Activated CD8-positive, alpha-beta T cell treated with anti-CD3 and anti-CD28 coated beads, Interleukin-2, amount 10 ng/mL, durations not matched to agents 7 days and 5 days (primary cell): ENCODE measurements around the gene TNFRSF11A. TPM values are rescaled to one million over a fixed set of nuclear protein-coding genes. Genes with fewer than 3 reads are reported as not detected.

Experiments
- ATAC-seq: fragments of 150-1000 bp; cut with Tn5 transposase; one replicate; pipeline ENCODE4 v1.10.0; 2021; ENCODE audit warnings: moderate library complexity
- CTCF ChIA-PET: fragments of 350-600 bp; sonication (Branson Sonifier 250); formaldehyde crosslinking; loops from one replicate; lab custom pipeline; 2021; ENCODE audit warnings: antibody characterized with exemption; lab: Charles Lee
- POLR2A ChIA-PET: fragments of 350-600 bp; sonication (Branson Sonifier 250); formaldehyde crosslinking; loops from one replicate; lab custom pipeline; 2021; ENCODE audit warnings: antibody characterized with exemption; lab: Charles Lee
- DNase-seq: peaks from one replicate; pipeline ENCODE4 v3.0.0-alpha.2; 2020
- H3K27ac Mint-ChIP-seq: one replicate; pipeline ENCODE4 v1.8.0; 2021; ENCODE audit warnings: mild to moderate bottlenecking, mixed read lengths
- H3K27me3 Mint-ChIP-seq: one replicate; pipeline ENCODE4 v1.8.0; 2021; ENCODE audit warnings: low read depth, mixed read lengths
- H3K36me3 Mint-ChIP-seq: one replicate; pipeline ENCODE4 v1.8.0; 2021; ENCODE audit warnings: low read depth, mixed read lengths
- H3K4me1 Mint-ChIP-seq: one replicate; pipeline ENCODE4 v1.8.0; 2021; ENCODE audit warnings: low read depth, mixed read lengths
- H3K4me3 Mint-ChIP-seq: one replicate; pipeline ENCODE4 v1.8.0; 2021; ENCODE audit warnings: mild to moderate bottlenecking, mixed read lengths
- H3K9me3 Mint-ChIP-seq: one replicate; pipeline ENCODE4 v1.8.0; 2022; ENCODE audit warnings: mixed read lengths; ENCODE audit not compliant: insufficient read depth
- total RNA-seq, 2 experiments: library from RNA; stranded (reverse); gene quantifications; one replicate each; pipeline ENCODE4 v1.2.3, GENCODE V29; 2021

Gene TNFRSF11A
- total RNA-seq, 2 experiments from 2014 or later: 4.0 to 4.3 TPM

GRCh38 chr18:62326646-62327348, 1.7 kb downstream of the TNFRSF11A start:
- Mint-ChIP-seq H3K4me1 (peaks cover 59% of the 10 kb centered on the region), H3K4me3 (peak overlapping the region; percentile 75), H3K27ac (no peak overlapping the region), H3K27me3 (peaks cover 55% of the 10 kb centered on the region), H3K36me3 (no peaks in the 10 kb centered on the region), H3K9me3 (no peaks in the 10 kb centered on the region)
- no peak for ATAC-seq
- no peak for DNase-seq
- POLR2A ChIA-PET: no interaction called here
- CTCF ChIA-PET: interaction anchor here (1.4 to 5.2 kb wide), 5 partner anchors 16 to 203 kb away, joined by 3 to 31 read pairs (median 4); no protein-coding TSS in a partner anchor

DNA sequence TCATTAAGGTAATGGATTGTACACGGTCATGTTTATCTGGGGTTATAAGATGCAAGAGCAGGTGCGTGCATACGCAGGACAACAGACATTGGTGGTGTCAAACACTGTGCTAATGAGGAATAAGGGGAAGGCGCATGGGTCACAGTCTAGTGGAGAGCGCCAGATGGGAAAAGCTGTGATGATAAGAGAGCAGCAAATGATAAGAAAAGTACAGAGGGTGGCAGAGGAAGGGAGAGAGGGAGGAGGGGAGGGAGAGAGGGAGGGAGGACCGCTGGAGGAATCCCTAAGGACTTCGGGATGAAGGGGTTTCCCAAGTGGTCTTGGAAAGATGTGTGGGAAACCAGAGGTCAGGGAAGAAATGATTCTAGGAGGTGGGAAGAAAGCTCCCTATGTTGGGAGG, 2.9 kb downstream of the TNFRSF11A start:
- H3K4me3 Mint-ChIP-seq: no peak overlapping the region
- H3K4me1 Mint-ChIP-seq: peaks cover 65% of the 10 kb centered on the region
- H3K27me3 Mint-ChIP-seq: peaks cover 55% of the 10 kb centered on the region
- CTCF ChIA-PET: interaction anchor here (1.5 to 5.2 kb wide), 3 partner anchors 15 to 98 kb away, joined by 4 to 31 read pairs (median 13); no protein-coding TSS in a partner anchor
- POLR2A ChIA-PET: no interaction called here
- DNase-seq: no peak
- no peaks in the 10 kb centered on the region for H3K9me3 Mint-ChIP-seq
- H3K36me3 Mint-ChIP-seq: no peaks in the 10 kb centered on the region
- H3K27ac Mint-ChIP-seq: no peak overlapping the region
- no peak for ATAC-seq

DNA sequence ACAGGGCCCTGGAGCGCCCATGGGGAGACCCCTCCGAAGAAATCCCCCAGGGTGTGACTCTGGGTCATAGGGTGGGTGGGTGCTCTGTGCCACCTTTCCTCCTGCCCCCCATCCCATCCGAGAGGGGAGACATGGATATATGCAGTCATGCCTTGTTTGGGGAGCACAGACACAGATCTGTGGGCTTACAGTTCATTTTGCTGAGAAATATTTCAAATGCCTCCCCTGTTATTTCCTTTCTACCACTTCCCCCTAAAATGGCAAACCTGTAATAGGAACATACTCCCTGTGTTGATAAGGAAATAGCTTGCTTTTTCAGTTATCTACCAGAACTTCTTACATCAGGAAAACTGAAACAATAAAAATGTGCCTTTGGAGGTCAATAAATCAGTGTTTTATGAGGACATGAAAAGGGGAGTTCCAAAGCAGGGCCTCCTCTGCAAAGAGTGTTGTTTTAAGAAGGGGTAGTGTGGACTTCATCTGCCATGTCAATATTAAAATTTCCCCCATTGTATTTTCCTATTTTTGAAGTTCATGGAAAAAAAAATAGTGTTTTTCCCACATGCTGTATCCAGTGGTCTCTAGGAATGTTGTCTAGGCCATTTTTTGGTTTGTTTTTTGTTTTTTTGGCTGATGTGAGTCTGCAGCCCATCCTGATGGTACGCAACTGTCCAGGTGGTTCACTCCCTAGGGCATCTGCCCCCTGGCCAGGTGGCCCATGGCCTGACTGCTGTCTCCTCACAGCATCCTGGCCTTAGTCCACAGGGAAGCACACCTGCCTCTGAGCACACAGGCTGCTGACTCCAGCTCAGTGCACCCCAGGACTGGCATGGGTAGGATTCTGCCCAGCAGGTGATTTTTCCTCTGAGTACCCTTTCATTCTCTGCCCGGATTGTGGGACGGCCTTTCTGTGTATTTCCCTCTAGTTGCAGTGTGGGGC, 3.7 kb downstream of the TNFRSF11A start:
- H3K4me1 Mint-ChIP-seq: peaks cover 64% of the 10 kb centered on the region
- peak overlapping the region; percentile 49 for H3K4me3 Mint-ChIP-seq
- peaks cover 46% of the 10 kb centered on the region for H3K27me3 Mint-ChIP-seq

GRCh38 chr18:62329691-62330454, 4.8 kb downstream of the TNFRSF11A start:
- CTCF ChIA-PET: interaction anchor here (1.3 to 2.3 kb wide), 4 partner anchors 14 to 254 kb away, joined by 3 to 15 read pairs (median 6); no protein-coding TSS in a partner anchor
- POLR2A ChIA-PET: interaction anchor here (0.7 to 1.0 kb wide), 2 partner anchors 91 to 177 kb away, joined by 3 read pairs; no protein-coding TSS in a partner anchor
- DNase-seq: peak; percentile 53
- peaks cover 56% of the 10 kb centered on the region for H3K4me1 Mint-ChIP-seq
- no peaks in the 10 kb centered on the region for H3K9me3 Mint-ChIP-seq
- peaks cover 37% of the 10 kb centered on the region for H3K27me3 Mint-ChIP-seq
- H3K4me3 Mint-ChIP-seq: peak overlapping the region; percentile 49
- peak overlapping the region; percentile 83 for H3K27ac Mint-ChIP-seq
- ATAC-seq: peak; percentile 62
- no peaks in the 10 kb centered on the region for H3K36me3 Mint-ChIP-seq

More for the DNA sequence above, 3.7 kb downstream of the TNFRSF11A start:
- H3K36me3 Mint-ChIP-seq: no peaks in the 10 kb centered on the region
- no peaks in the 10 kb centered on the region for H3K9me3 Mint-ChIP-seq
- CTCF ChIA-PET: interaction anchor here (1.4 to 2.3 kb wide), 3 partner anchors 92 to 255 kb away, joined by 5 to 15 read pairs (median 8); no protein-coding TSS in a partner anchor
- POLR2A ChIA-PET: no interaction called here
- ATAC-seq: no peak
- DNase-seq: no peak
- peak overlapping the region; percentile 83 for H3K27ac Mint-ChIP-seq

GRCh38 chr18:62330650-62331049, 5.5 kb downstream of the TNFRSF11A start:
- DNase-seq (no peak), ATAC-seq (no peak)
- Mint-ChIP-seq H3K4me3 (no peak overlapping the region), H3K9me3 (no peaks in the 10 kb centered on the region), H3K27ac (no peak overlapping the region), H3K27me3 (peaks cover 36% of the 10 kb centered on the region), H3K36me3 (no peaks in the 10 kb centered on the region), H3K4me1 (peaks cover 56% of the 10 kb centered on the region)
- POLR2A ChIA-PET: interaction anchor here (1.0 kb wide), 1 partner anchor 90 kb away, joined by 3 read pairs; no protein-coding TSS in a partner anchor
- CTCF ChIA-PET: interaction anchor here (1.3 to 2.3 kb wide), 2 partner anchors 15 to 91 kb away, joined by 3 to 15 read pairs; no protein-coding TSS in a partner anchor

DNA sequence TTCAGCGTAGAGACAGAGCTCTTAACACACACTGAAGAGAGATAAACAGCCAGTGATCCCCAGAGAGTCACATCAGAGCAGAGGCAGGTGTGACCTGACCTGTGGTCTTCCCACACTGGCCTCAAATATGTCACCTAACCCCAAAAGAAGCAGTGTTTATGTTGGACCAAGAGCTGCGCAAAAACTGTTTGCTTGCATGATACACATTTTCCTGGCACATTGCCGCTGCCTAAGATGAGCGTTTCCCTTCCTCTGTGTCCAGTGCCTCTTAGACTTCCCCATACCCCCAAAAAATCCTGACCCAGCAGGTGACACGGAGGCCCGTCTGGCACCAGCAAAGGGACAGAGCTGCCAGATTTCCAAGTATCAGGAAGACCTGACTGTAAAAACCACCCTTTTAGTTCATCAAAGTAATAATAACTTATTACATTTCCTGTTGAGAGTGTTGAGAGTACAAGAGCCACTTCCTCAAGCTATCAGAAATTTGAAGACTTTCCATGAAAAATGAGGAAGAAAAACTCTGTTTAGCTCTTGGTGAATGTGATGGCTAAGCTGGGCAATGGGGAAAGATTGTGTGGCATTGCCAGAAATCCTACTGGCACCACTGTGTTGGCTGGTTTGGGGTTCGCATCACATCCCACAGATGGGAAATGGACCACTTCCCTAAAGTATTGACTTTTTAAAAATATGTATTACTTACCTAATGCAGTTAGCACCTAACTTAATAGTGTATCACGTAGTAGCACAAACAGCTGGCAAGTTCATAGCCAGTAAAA, 6.7 kb downstream of the TNFRSF11A start:
- ATAC-seq (no peak), DNase-seq (no peak)
- ChIA-PET POLR2A (interaction anchor here (0.6 to 0.9 kb wide), 3 partner anchors 24 to 191 kb away, joined by 3 read pairs; partner anchors contain the start of gene ZCCHC2), CTCF (interaction anchor here (1.2 kb wide), 1 partner anchor 94 kb away, joined by 4 read pairs; no protein-coding TSS in a partner anchor)
- Mint-ChIP-seq H3K4me3 (no peak overlapping the region), H3K36me3 (no peaks in the 10 kb centered on the region), H3K4me1 (peaks cover 46% of the 10 kb centered on the region), H3K27me3 (peaks cover 25% of the 10 kb centered on the region), H3K9me3 (no peaks in the 10 kb centered on the region), H3K27ac (no peak overlapping the region)

DNA sequence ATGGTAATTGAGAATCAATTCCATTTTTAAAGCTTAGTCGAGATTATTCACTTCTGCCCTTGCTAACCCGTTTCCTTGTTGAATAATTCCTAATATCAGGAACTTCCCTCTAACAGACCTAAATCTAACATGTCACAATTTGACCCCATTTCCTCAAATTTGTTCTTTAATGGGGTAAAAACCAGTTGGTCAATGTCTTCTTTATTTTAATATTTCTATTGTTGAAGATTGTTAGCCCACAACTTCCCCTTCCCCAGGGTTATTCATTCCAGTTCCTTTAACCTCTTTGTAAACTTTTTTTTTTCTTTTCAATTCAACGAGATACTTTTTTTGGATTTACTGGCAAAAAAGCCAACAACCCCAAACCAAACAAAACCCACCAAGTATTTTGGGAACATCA, 7.3 kb downstream of the TNFRSF11A start:
- ATAC-seq: no peak
- H3K4me1 Mint-ChIP-seq: peaks cover 42% of the 10 kb centered on the region
- CTCF ChIA-PET: interaction anchor here (1.2 kb wide), 2 partner anchors 8 to 93 kb away, joined by 4 read pairs; no protein-coding TSS in a partner anchor

GRCh38 chr18:62332964-62333695, 8.0 kb downstream of the TNFRSF11A start:
- Mint-ChIP-seq H3K9me3 (no peaks in the 10 kb centered on the region), H3K36me3 (no peaks in the 10 kb centered on the region), H3K27me3 (peaks cover 18% of the 10 kb centered on the region), H3K27ac (no peak overlapping the region), H3K4me1 (peaks cover 37% of the 10 kb centered on the region), H3K4me3 (no peak overlapping the region)
- ChIA-PET CTCF (interaction anchor here (0.7 to 1.2 kb wide), 2 partner anchors 9 to 219 kb away, joined by 3 to 4 read pairs; no protein-coding TSS in a partner anchor), POLR2A (interaction anchor here (0.6 to 0.9 kb wide), 2 partner anchors 35 to 74 kb away, joined by 3 read pairs; no protein-coding TSS in a partner anchor)
- ATAC-seq (no peak), DNase-seq (no peak)

More for the DNA sequence above, 7.3 kb downstream of the TNFRSF11A start:
- no peak for DNase-seq
- POLR2A ChIA-PET: interaction anchor here (0.9 kb wide), 1 partner anchor 74 kb away, joined by 3 read pairs; no protein-coding TSS in a partner anchor
- Mint-ChIP-seq H3K36me3 (no peaks in the 10 kb centered on the region), H3K4me3 (no peak overlapping the region), H3K9me3 (no peaks in the 10 kb centered on the region), H3K27me3 (peaks cover 23% of the 10 kb centered on the region), H3K27ac (no peak overlapping the region)

DNA sequence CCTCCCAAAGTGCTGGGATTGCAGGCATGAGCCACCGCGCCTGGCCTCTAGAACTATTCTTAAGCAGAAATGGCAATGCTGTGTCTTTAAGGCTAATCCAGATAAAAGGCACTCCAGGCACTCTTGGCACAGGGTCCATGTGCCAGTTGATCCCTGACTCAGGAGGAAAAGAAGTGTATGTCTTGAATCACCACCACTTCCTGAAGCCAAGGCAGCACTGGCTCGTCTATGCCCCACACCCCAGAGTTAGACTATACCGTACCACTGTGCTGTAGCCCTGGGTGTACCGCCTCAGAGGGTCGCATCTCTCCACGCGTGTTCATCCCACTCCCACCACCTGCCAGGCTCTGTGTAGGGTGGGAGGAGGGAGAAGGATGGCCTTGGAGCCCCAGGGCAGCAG, 9.0 kb downstream of the TNFRSF11A start:
- Mint-ChIP-seq H3K27ac (no peak overlapping the region), H3K4me1 (peaks cover 34% of the 10 kb centered on the region), H3K4me3 (no peak overlapping the region), H3K36me3 (no peaks in the 10 kb centered on the region), H3K27me3 (peaks cover 23% of the 10 kb centered on the region), H3K9me3 (no peaks in the 10 kb centered on the region)
- no peak for ATAC-seq
- CTCF ChIA-PET: no interaction called here
- DNase-seq: no peak
- POLR2A ChIA-PET: interaction anchor here (1.4 kb wide), 1 partner anchor 86 kb away, joined by 3 read pairs; no protein-coding TSS in a partner anchor
